Measurements from ENCODE around the gene PCNX1.
"Not testable (repeated sequence)": the region's sequence is repeated elsewhere in the genome, so short reads cannot be mapped to it uniquely, and the experiment has no call there.

The PCNX1 gene

DNA sequence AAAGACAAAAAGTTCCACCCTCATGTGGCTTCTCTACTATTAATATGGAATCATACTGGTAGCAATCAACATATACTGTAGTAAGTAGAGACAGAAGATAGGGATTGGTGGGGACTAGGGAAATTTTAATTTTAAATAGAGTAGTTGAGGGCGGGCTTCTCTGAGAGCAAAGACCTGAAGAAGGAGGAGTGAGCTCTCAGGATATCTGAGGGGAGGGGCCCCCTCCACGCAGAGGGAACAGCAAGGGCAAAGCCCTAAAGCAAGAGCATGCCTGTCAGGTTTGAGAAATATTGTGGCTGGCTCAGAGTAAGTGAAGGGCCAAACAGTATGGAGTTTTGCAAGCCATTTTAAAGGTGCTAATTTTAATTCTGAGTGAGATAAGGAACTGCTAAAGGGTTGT lies 64.3 kb downstream of the PCNX1 start:
- DNase-seq, result no peak

- peak; percentile 82 for DNase-seq
These were observed 65.1 kb downstream of the PCNX1 start for GRCh38 chr14:70972107-70972976.

DNA sequence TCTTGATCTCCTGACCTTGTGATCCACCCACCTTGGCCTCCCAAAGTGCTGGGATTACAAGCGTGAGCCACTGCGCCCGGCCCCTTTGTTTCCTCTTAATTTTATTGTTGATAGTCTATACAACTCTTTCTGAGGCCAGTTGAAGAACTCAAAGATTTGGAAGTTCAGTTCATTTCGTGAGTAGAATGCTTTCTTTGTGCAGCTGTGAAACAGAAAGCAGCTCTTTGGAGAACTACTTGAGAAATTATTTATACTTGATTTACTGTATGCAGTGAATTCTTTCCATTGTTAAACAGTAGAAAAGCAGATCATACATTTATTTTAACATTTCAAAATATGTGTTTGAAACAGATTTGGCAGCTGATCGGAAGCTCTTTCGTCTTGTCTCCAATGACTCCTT lies 69.3 kb downstream of the PCNX1 start:
- no peak for DNase-seq

DNA sequence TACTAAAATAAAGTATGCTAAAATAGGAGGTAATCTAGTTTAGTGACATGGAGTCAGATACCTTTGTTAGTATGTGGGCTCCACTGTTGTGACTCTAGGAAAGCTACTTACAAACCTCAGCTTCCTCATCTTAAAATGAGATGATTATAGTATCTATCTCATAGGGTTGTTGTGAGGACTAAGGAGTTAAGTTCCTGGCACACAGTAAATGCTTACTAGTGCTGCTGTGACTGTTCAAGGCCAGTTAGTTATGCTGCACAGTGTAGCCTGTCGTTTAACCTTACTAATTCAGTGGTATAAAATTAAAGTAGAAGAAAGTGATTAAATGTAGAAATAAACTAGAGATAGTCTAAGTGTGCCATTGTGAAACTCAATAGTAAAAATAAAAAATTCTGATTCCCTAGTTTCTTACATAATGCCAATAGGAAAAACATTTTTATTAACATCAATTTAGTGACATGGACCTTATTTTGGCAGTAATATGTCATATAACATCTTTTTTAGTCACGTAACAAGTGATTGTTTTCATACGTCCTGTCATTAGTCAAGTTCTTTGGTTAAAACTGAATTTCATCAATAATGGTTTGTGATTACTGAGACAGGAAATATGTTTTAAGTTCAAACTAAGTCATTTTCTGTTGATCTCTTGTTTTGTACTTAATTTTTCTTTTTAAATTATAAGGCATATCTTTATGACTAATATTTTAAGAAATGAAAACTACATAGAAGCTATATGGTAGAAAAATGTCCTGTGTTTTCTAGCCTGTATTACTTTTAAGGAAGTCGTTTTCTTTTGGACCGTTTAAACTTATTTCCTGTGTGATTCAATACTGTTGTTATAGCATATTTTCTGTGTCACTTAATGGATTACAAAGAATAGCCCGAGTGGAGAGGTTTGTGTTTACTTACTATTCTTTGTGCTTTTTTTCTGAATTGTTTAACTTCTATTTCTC lies 74.0 kb downstream of the PCNX1 start:
- DNase-seq, result no peak

DNA sequence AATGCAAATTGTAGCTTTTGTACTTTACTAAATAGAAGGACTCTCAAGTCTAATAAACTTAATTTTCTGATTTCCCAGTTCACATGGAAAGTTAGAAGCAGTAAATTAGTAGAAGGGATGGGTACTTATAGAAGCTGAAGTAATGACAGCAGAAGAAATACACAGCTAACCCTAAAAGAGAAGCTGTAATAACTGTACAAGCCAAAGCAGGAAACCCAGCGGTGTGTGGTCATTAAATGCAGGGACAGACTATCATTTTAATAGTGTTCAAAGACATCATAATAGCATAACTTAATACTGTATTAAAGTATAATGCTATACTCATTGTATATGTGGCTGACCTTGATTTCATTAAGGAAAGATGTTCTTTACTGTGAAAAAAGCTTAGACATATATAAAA lies 74.9 kb downstream of the PCNX1 start:
- DNase-seq, result no peak

DNA sequence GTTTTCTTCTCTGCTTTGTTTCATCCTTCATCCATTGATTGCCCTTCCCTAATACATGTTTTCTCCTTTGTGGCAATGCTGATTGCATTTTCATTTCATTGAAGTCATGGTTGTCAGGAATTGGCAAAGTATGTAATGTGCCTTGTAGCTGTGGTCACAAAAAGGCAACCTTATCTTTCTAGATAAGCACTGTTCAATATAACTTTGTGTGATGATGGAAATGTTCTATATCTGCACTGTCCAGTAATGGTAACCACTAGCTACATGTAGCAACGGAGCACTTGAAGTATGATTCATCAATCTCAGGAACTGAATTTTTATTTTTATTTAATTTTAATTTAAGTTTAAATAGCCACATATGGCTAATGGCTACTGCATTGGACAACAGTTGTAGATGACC lies 79.8 kb downstream of the PCNX1 start:
- DNase-seq, result no peak

DNA sequence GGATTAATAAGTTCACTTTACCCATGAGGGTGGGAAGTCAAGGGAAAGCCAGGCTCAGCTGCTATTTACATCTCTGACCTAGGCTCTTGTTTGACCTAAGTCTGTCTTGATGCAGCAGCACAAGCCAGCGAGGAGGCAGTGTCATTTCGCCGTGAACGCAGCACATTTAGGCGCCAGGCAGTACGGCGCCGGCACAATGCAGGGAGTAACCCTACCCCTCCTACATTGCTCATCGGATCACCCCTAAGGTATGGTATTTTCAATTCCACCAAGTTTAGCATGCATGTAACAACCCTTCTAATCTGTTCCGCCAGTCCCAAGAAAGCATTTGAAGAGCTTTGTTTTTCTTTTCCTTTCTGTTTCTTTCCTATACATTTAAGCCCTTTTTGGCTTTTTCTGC lies 81.2 kb downstream of the PCNX1 start:
- no peak for DNase-seq

GRCh38 chr14:70993931-70994330 lies 86.7 kb downstream of the PCNX1 start:
- no peak for DNase-seq

DNA sequence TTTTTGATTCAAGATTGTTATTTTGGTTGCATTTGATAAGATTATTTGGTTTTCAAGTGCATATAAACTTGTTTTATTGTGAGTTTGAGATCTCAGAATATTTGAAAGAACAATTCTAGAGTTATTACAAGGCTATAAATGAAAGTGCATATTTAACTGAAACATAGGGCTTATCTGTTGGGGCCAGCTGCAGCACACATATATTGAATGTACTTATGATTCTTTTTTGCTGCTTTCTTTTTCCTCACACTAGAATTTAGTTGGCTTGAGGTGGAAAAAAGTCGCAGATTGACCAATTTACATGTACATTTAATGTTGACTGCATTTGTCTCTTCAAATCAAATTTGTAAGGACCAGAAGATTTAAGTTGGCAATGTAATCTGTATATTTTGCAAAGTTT lies 88.0 kb downstream of the PCNX1 start:
- DNase-seq, result no peak

- DNase-seq, result no peak
These were observed 88.4 kb downstream of the PCNX1 start for GRCh38 chr14:70995671-70996070.

DNA sequence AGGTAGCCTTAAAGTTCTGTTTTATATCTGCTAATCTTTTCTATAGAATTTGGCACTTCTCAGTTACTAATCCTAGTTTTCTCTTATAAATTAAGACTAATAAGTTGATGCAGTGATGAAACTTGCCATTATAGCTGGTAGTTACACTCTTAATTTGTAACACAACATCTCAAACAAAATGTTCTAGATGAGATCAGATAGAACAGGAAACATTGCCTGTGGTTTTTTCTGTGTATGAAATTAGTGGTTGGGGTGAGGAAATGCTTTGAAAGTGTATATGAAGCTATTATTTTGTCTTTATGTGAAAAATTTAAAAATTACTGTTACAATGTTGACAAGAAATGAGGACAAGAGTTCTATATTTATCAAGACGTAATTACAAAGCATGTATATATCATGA lies 91.9 kb downstream of the PCNX1 start:
- DNase-seq, result no peak

DNA sequence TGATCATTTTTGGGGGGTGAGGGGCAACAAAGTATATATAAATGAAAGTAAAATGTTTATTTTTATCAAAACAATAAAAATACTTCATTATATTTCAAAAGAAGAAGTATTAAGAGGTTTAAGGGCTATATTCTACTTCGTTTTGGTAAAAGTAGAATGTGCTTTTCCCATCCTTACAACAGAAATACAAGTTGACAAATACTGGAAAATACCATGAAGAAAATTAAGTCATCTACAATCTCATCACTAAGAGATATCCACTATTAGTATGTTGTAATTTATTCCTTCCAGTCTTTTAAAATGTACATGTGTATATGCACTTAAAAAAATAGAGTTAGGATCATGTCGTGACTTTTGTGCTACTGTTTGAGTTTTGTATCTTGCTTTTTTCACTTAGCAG lies 92.8 kb downstream of the PCNX1 start:
- no peak for DNase-seq

- no peak for DNase-seq
These were observed 94.5 kb downstream of the PCNX1 start for GRCh38 chr14:71001742-71002141.

DNA sequence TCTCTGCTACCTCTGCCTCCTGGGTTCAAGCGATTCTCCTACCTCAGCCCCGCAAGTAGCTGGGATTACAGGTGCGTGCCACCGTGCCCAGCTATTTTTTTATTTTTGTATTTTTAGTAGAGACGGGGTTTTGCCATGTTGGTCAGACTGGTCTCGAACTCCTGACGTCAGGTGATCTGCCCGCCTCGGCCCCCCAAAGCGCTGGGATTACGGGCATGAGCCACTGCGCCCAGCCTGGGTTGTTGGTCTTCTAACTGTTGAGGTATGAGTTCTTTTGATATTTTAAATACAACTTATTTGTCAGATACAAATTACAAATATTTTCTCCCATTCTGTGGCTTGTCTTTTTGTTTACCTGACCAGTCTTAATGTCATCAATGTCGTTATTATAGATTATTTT lies 95.9 kb downstream of the PCNX1 start:
- DNase-seq, result no peak

- no peak for DNase-seq
These were observed 97.2 kb downstream of the PCNX1 start for GRCh38 chr14:71004481-71004880.

DNA sequence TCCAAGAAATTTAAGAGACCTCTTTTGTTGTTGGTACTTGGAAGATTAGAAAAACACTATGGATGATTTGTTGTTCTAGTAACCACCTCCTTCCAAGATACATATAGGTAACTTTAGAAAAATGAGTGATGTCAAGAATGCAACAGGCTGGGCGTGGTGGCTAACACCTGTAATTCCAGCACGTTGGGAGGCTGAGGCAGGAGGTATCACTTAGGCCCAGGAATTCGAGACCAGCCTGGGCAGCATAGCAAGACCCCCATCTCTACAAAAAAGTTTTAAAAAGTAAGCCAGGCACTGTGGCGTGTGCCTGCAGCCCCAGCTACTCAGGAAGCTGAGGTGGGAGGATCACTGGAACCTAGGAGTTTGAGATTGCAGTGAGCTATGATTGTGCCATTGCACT lies 97.8 kb downstream of the PCNX1 start:
- DNase-seq, result no peak

DNA sequence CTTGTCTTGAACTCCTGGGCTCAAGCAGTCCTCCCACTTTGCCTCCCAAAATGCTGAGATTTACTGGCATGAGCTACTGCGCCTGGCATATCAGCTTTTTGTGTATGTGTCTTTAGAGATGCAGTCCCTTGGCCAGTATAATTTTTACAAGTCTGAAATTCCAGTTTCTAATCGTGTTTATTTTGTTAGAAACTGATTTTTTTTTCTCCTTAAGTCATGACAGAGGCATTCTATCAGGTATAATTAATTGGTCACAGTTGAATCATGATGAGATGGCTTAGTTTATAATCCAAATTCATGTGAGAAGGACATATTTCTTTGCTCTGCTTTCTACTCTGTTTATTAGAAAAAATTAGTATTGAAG lies 98.9 kb downstream of the PCNX1 start:
- DNase-seq, result no peak

- DNase-seq, result no peak
These were observed 104.2 kb downstream of the PCNX1 start for GRCh38 chr14:71011479-71011878.

- DNase-seq, result no peak
These were observed 105.6 kb downstream of the PCNX1 start for GRCh38 chr14:71012888-71013287.

GRCh38 chr14:71013551-71014192 lies 106.4 kb downstream of the PCNX1 start:
- no peak for DNase-seq

DNA sequence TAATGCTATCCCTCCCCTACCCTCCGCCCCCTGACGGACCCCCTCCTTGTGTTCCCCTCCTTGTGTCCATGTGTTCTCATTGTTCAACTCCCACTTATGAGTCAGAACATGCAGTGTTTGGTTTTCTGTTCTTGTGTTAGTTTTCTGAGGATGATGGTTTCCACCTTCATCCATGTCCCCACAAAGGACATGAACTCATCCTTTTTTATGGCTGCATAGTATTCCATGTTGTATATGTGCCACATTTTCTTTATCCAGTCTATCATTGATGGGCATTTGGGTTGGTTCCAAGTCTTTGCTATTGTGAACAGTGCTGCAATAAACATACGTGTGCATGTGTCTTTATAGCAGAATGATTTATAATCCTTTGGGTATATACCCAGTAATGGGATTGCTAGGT lies 112.7 kb downstream of the PCNX1 start:
- DNase-seq, result not testable (repeated sequence)

DNA sequence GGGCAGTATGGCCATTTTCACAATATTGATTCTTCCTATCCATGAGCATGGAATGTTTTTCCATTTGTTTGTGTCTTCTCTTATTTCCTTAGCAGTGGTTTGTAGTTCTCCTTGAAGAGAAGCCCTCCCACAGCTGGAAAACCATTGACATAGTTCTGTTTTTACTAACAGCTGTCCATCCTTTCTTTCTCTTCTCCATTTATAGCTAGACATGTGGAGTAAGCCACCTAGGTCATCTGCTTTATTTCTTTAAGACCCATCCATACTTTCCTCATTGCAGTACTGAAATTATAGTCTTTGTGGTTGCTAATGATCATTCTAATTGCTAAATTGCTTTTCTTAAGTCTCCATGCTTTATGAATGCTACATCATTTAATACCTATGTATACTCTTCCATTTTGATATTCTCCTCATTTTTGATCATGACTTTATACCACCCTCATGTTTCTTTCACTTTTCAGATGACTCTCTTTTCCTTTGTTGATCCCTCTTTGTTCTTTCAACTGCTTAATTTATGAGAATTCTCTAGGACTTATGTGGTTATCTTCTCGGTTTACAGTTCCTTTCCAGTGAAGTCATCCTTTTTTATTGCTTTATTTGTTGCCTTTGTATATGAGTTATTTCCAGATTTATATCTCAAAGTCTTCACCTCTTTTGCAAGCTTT lies 114.2 kb downstream of the PCNX1 start:
- DNase-seq, result peak; percentile 74

All from fibroblast of upper back skin (primary cell).